Naive thymus-derived CD4-positive, alpha-beta T cell (primary cell): ENCODE data around the gene WFS1. TPM values are rescaled to one million over a fixed set of nuclear protein-coding genes. Genes with fewer than 3 reads are reported as not detected.
A peak's percentile ranks its signal among the peaks of the same experiment; 100 is the strongest.

Experiments
- ATAC-seq: fragments of 150-1000 bp; cut with Tn5 transposase; 2 replicates; pipeline ENCODE4 v1.10.0; 2021; ENCODE audit warnings: mild to moderate bottlenecking, moderate library complexity
- CTCF ChIA-PET: fragments of 350-600 bp; sonication (Branson Sonifier 250); formaldehyde crosslinking; loops from one replicate; lab custom pipeline; 2021; ENCODE audit warnings: antibody characterized with exemption; lab: Charles Lee
- POLR2A ChIA-PET: fragments of 350-600 bp; sonication (Branson Sonifier 250); formaldehyde crosslinking; loops from one replicate; lab custom pipeline; 2021; ENCODE audit warnings: antibody characterized with exemption, inconsistent platforms; lab: Charles Lee
- DNase-seq, 9 donors: peaks; one replicate each; pipeline versions ENCODE4 v3.0.0 to v3.0.0-alpha.2; 2020 to 2022; ENCODE audit warnings: mixed read lengths in 1 of 9
- H3K27ac ChIP-seq: one replicate; pipeline ENCODE4 v1.7.0; 2013; ENCODE audit warnings: mild to moderate bottlenecking, low read depth, low read length, moderate library complexity
- H3K27me3 ChIP-seq, 2 donors: one replicate each; pipeline ENCODE4 v1.7.0; 2013; ENCODE audit warnings: low read length in 2 of 2, mild to moderate bottlenecking in 2 of 2, moderate library complexity in 2 of 2; ENCODE audit not compliant: control insufficient read depth in 2 of 2, insufficient read depth in 2 of 2
- H3K36me3 ChIP-seq, 3 experiments: 1 replicate in 2 of 3; 2 replicates in 1 of 3; pipeline ENCODE4 v1.7.0; 2013; ENCODE audit warnings: low read length in 3 of 3, mild to moderate bottlenecking in 3 of 3, moderate library complexity in 1 of 3; ENCODE audit not compliant: insufficient read depth in 3 of 3, control insufficient read depth in 2 of 3
- H3K4me1 ChIP-seq, 2 donors: one replicate each; pipeline ENCODE4 v1.7.0; 2013; ENCODE audit warnings: low read length in 2 of 2, mild to moderate bottlenecking in 2 of 2, moderate library complexity in 1 of 2; ENCODE audit not compliant: control insufficient read depth in 2 of 2, insufficient read depth in 2 of 2
- H3K4me3 ChIP-seq: 2 replicates; pipeline ENCODE4 v1.7.0; 2013; ENCODE audit warnings: mild to moderate bottlenecking, low read length
- H3K9me3 ChIP-seq, 3 experiments: 1 replicate in 2 of 3; 2 replicates in 1 of 3; pipeline ENCODE4 v1.7.0; 2013; ENCODE audit warnings: low read length in 3 of 3; ENCODE audit not compliant: control insufficient read depth in 2 of 3
- H3K27ac Mint-ChIP-seq, 9 donors: one replicate each; pipeline ENCODE4 v1.8.0; 2020 to 2022; ENCODE audit warnings: mixed read lengths in 9 of 9, mild to moderate bottlenecking in 8 of 9, moderate library complexity in 5 of 9, inconsistent platforms in 2 of 9
- H3K27me3 Mint-ChIP-seq, 5 donors: one replicate each; pipeline ENCODE4 v1.8.0; 2021 to 2022; ENCODE audit warnings: mixed read lengths in 5 of 5, mild to moderate bottlenecking in 1 of 5
- H3K36me3 Mint-ChIP-seq, 5 donors: one replicate each; pipeline ENCODE4 v1.8.0; 2020 to 2022; ENCODE audit warnings: mixed read lengths in 5 of 5, mild to moderate bottlenecking in 3 of 5, inconsistent platforms in 1 of 5
- H3K4me1 Mint-ChIP-seq, 7 donors: one replicate each; pipeline ENCODE4 v1.8.0; 2020 to 2022; ENCODE audit warnings: mixed read lengths in 7 of 7, mild to moderate bottlenecking in 3 of 7, inconsistent platforms in 1 of 7
- H3K4me3 Mint-ChIP-seq, 10 donors: one replicate each; pipeline ENCODE4 v1.8.0; 2020 to 2022; ENCODE audit warnings: mild to moderate bottlenecking in 10 of 10, mixed read lengths in 10 of 10, moderate library complexity in 6 of 10, inconsistent platforms in 2 of 10
- H3K9me3 Mint-ChIP-seq, 11 donors: one replicate each; pipeline ENCODE4 v1.8.0; 2020 to 2022; ENCODE audit warnings: mixed read lengths in 11 of 11, mild to moderate bottlenecking in 4 of 11, inconsistent platforms in 1 of 11, moderate library complexity in 1 of 11
- intact Hi-C, 2 donors: fragments of 100-400 bp; cut with micrococcal nuclease; formaldehyde crosslinking; loops; one replicate each; pipeline ENCODE4 v1.15.1; 2023
- polyA plus RNA-seq, 2 donors: library from polyadenylated mRNA; unstranded; fragments of 300-500 nt; fragmentation: Illumina TruSeq; gene quantifications; one replicate each; pipeline ENCODE4 v1.2.3, GENCODE V29; 2021
- total RNA-seq, 6 experiments: library from RNA in 5 of 6; stranded (reverse) in 5 of 6; gene quantifications; 1 replicate in 5 of 6; 2 replicates in 1 of 6; pipeline ENCODE4 v1.2.3 and lab custom pipeline; 2021 to 2026

Gene WFS1
- total RNA-seq (1 to 10 TPM; 2.8 to 6.7 (median 4.4) TPM), polyA plus RNA-seq (1 to 10 TPM; 3.2 to 5.2 TPM), total RNA-seq (lab: John Stamatoyannopoulos, UW) (5.2 reads per million, percentile 25 among the genes with 10 or more reads in this experiment)

GRCh38 chr4:6269616-6270511 lies at the start of gene WFS1:
Gene WFS1, plus strand, starts transcription at chr4:6269850. Its CDS starts 7,606 bp downstream, at chr4:6277456.
- peak; percentile 91 to 97 (median 95) for DNase-seq
- Histone ChIP-seq H3K9me3 (no peaks in the 10 kb centered on the region), H3K4me1 (peaks cover 8% of the 10 kb centered on the region in 2 donors), H3K27ac (peak within 1 kb of the TSS; percentile 67), H3K4me3 (peak within 1 kb of the TSS; percentile 82), H3K27me3 (no peaks in the 10 kb centered on the region), H3K36me3 (no peaks in the 10 kb centered on the region)
- Mint-ChIP-seq H3K4me1 (peaks cover 19 to 31% (median 25%) of the 10 kb centered on the region in 7 donors), H3K4me3 (peak within 1 kb of the TSS; percentile 85 to 92 (median 90)), H3K27me3 (peaks cover 0 to 44% (median 3%) of the 10 kb centered on the region in 5 donors), H3K9me3 (no peaks in the 10 kb centered on the region), H3K27ac (peak within 1 kb of the TSS; percentile 24 to 84 (median 65)), H3K36me3 (peaks cover 0 to 4% (median 0%) of the 10 kb centered on the region in 5 donors)
- ATAC-seq: peak; percentile 100
- POLR2A ChIA-PET: no interaction called here
- intact Hi-C loops: loop anchor here (1.0 to 5.0 kb wide), 6 partner anchors 37 to 1883 kb away; partner anchors contain the start of genes JAKMIP1 (in 1 of the 2), KIAA0232 (in 1 of the 2), MRFAP1 (in 1 of the 2) and NSG1 (in 1 of the 2)
- CTCF ChIA-PET: no interaction called here

GRCh38 chr4:6221301-6221850 lies 48.3 kb upstream of the WFS1 start:
- DNase-seq (no peak), ATAC-seq (no peak)
- Histone ChIP-seq H3K36me3 (no peaks in the 10 kb centered on the region), H3K4me3 (no peak overlapping the region), H3K4me1 (peaks cover 0 to 4% of the 10 kb centered on the region in 2 donors), H3K27me3 (peaks cover 0 to 4% of the 10 kb centered on the region in 2 donors), H3K9me3 (peaks cover 0 to 5% (median 0%) of the 10 kb centered on the region in 3 experiments), H3K27ac (no peak overlapping the region)
- Mint-ChIP-seq H3K27me3 (peaks cover 49 to 77% (median 71%) of the 10 kb centered on the region in 5 donors), H3K4me1 (peaks cover 0 to 4% (median 0%) of the 10 kb centered on the region in 7 donors), H3K9me3 (peaks cover 0 to 29% (median 7%) of the 10 kb centered on the region in 11 donors), H3K36me3 (no peaks in the 10 kb centered on the region), H3K27ac (no peak overlapping the region), H3K4me3 (peak overlapping the region in 2 of 10 donors; percentile 12 to 14)
- intact Hi-C loops: no loop called here
- POLR2A ChIA-PET: no interaction called here
- CTCF ChIA-PET: no interaction called here

- peak overlapping the region in 1 of 10 donors; percentile 14 for H3K4me3 Mint-ChIP-seq
- POLR2A ChIA-PET: no interaction called here
- no peaks in the 10 kb centered on the region for H3K36me3 Mint-ChIP-seq
Observed at GRCh38 chr4:6221851-6222760, 47.5 kb upstream of the WFS1 start.

GRCh38 chr4:6222761-6223292 lies 46.8 kb upstream of the WFS1 start:
- peaks cover 0 to 29% (median 7%) of the 10 kb centered on the region in 11 donors for H3K9me3 Mint-ChIP-seq
- ChIA-PET POLR2A (no interaction called here), CTCF (no interaction called here)
- H3K4me1 Mint-ChIP-seq: peaks cover 0 to 4% (median 0%) of the 10 kb centered on the region in 7 donors
- Histone ChIP-seq H3K27ac (no peak overlapping the region), H3K27me3 (peaks cover 0 to 4% of the 10 kb centered on the region in 2 donors), H3K9me3 (peaks cover 0 to 5% (median 0%) of the 10 kb centered on the region in 3 experiments), H3K4me3 (no peak overlapping the region), H3K36me3 (no peaks in the 10 kb centered on the region), H3K4me1 (peaks cover 0 to 4% of the 10 kb centered on the region in 2 donors)
- no peak overlapping the region for H3K4me3 Mint-ChIP-seq
- no peak for DNase-seq
- intact Hi-C loops: no loop called here
- no peaks in the 10 kb centered on the region for H3K36me3 Mint-ChIP-seq
- peaks cover 40 to 70% (median 65%) of the 10 kb centered on the region in 5 donors for H3K27me3 Mint-ChIP-seq
- no peak for ATAC-seq
- H3K27ac Mint-ChIP-seq: no peak overlapping the region

More at GRCh38 chr4:6221851-6222760, 47.5 kb upstream of the WFS1 start:
- no peak overlapping the region for H3K27ac Mint-ChIP-seq
- intact Hi-C loops: no loop called here
- Histone ChIP-seq H3K4me1 (peaks cover 0 to 4% of the 10 kb centered on the region in 2 donors), H3K27ac (no peak overlapping the region), H3K4me3 (no peak overlapping the region), H3K27me3 (peaks cover 0 to 4% of the 10 kb centered on the region in 2 donors), H3K9me3 (peaks cover 0 to 5% (median 0%) of the 10 kb centered on the region in 3 experiments), H3K36me3 (no peaks in the 10 kb centered on the region)
- ATAC-seq (peak; percentile 72), DNase-seq (no peak)
- peaks cover 0 to 4% (median 0%) of the 10 kb centered on the region in 7 donors for H3K4me1 Mint-ChIP-seq
- CTCF ChIA-PET: no interaction called here
- peaks cover 44 to 71% (median 68%) of the 10 kb centered on the region in 5 donors for H3K27me3 Mint-ChIP-seq
- peaks cover 0 to 29% (median 7%) of the 10 kb centered on the region in 11 donors for H3K9me3 Mint-ChIP-seq

- ATAC-seq (no peak), DNase-seq (no peak)
- Mint-ChIP-seq H3K36me3 (no peaks in the 10 kb centered on the region), H3K9me3 (peaks cover 0 to 29% (median 8%) of the 10 kb centered on the region in 11 donors), H3K27ac (no peak overlapping the region), H3K4me3 (no peak overlapping the region), H3K4me1 (peaks cover 0 to 4% (median 0%) of the 10 kb centered on the region in 7 donors), H3K27me3 (peaks cover 37 to 58% (median 50%) of the 10 kb centered on the region in 5 donors)
- H3K27ac ChIP-seq: no peak overlapping the region
- ChIA-PET POLR2A (no interaction called here), CTCF (no interaction called here)
- no peaks in the 10 kb centered on the region for H3K36me3 ChIP-seq
- intact Hi-C loops: no loop called here
- no peak overlapping the region for H3K4me3 ChIP-seq
- H3K9me3 ChIP-seq: peaks cover 0 to 5% (median 0%) of the 10 kb centered on the region in 3 experiments
- peaks cover 0 to 4% of the 10 kb centered on the region in 2 donors for H3K27me3 ChIP-seq
- H3K4me1 ChIP-seq: peaks cover 0 to 4% of the 10 kb centered on the region in 2 donors
Observed at GRCh38 chr4:6224735-6225134, 44.9 kb upstream of the WFS1 start.
